HG02970 (cell line): ENCODE data around the gene GRIN2D.

ENCODE experiments used
- ATAC-seq: cut with Tn5 transposase; IDR thresholded peaks from one replicate; pipeline ENCODE4 v1.9.1; 2021; ENCODE audit warnings: mild to moderate bottlenecking, moderate library complexity, moderate number of reproducible peaks; ENCODE audit not compliant: unreplicated experiment, low FRiP score

GRIN2D gene

GRCh38 chr19:48393559-48394330 is at the start of gene GRIN2D:
GRIN2D (plus strand) TSS chr19:48393668; CDS start chr19:48398393, 4,725 bp downstream.
- ATAC-seq: no peak

GRCh38 chr19:48344892-48345291 is 48.6 kb upstream of the GRIN2D start:
- ATAC-seq: no peak

GRCh38 chr19:48346191-48346590 is 47.3 kb upstream of the GRIN2D start:
- ATAC-seq: no peak

- ATAC-seq: no peak
Measured at GRCh38 chr19:48348045-48348444, 45.4 kb upstream of the GRIN2D start.

- no peak for ATAC-seq
Measured at GRCh38 chr19:48348737-48349136, 44.7 kb upstream of the GRIN2D start.

GRCh38 chr19:48350856-48351255 is 42.6 kb upstream of the GRIN2D start:
- no peak for ATAC-seq

GRCh38 chr19:48351341-48351752 is 42.1 kb upstream of the GRIN2D start:
- ATAC-seq: no peak

- ATAC-seq: no peak
Measured at GRCh38 chr19:48353677-48354076, 39.8 kb upstream of the GRIN2D start.

GRCh38 chr19:48354332-48354992 is 39.0 kb upstream of the GRIN2D start:
- ATAC-seq: no peak

- no peak for ATAC-seq
Measured at GRCh38 chr19:48355365-48355954, 38.0 kb upstream of the GRIN2D start.

GRCh38 chr19:48359123-48359522 is 34.3 kb upstream of the GRIN2D start:
- ATAC-seq: no peak

- ATAC-seq: no peak
Measured at GRCh38 chr19:48361912-48362311, 31.6 kb upstream of the GRIN2D start.

GRCh38 chr19:48362716-48363499 is 30.6 kb upstream of the GRIN2D start:
- ATAC-seq: peak; percentile 51

- ATAC-seq: peak; percentile 9
Measured at GRCh38 chr19:48363500-48363809, 30.0 kb upstream of the GRIN2D start.

- ATAC-seq: peak; percentile 88
Measured at GRCh38 chr19:48363810-48364597, 29.5 kb upstream of the GRIN2D start, which contains the start of the genes SYNGR4 and TMEM143. SYNGR4 (plus strand) TSS chr19:48364367; CDS start chr19:48365843, 1,476 bp downstream. TMEM143 (minus strand) TSS chr19:48363940; CDS start chr19:48363920, 20 bp downstream.

GRCh38 chr19:48364598-48365348 is 28.7 kb upstream of the GRIN2D start:
- no peak for ATAC-seq

- ATAC-seq: no peak
Measured at GRCh38 chr19:48365602-48366001, 27.9 kb upstream of the GRIN2D start.

GRCh38 chr19:48367855-48368254 is 25.6 kb upstream of the GRIN2D start:
- ATAC-seq: no peak

GRCh38 chr19:48368936-48369335 is 24.5 kb upstream of the GRIN2D start:
- no peak for ATAC-seq
